ENCODE measurements around the gene INPP5D. TPM values are rescaled to one million over a fixed set of nuclear protein-coding genes. Genes with fewer than 3 reads are reported as not detected.

The INPP5D gene
- polyA plus RNA-seq, 1 donor (not counting 4 experiments of a cell fraction or from before 2014, with no cell fraction given) = 7.5 TPM

DNA sequence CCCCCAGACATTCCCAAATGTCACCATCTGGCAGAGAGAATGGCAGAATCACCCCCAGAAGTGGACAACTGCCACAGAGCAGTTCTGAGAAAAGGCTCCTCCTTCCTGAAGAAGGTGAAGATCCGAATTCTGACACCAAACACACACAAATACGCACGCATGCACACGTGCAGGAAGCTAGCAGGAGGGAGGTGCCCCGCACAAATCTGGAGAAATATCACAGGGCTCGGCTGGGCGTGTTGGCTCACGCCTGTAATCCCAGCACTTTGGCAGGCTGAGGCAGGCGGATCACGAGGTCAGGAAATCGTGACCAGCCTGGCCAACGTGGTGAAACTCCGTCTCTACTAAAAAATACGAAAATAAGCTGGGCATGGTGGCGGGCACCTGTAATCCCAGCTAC, 152.9 kb downstream of the INPP5D start:
- Histone ChIP-seq H3K9me3 (ENCODE audit: control insufficient read depth, low read depth, low read length) (peaks cover 5% of the 10 kb centered on the region), H3K9me1 (ENCODE audit: control insufficient read depth, extremely low read depth, insufficient read depth, low read length) (no peaks in the 10 kb centered on the region), H3K4me2 (ENCODE audit: control insufficient read depth, extremely low read depth, insufficient read depth, low read depth, low read length) (no peak overlapping the region), H3K4me3 (ENCODE audit: control insufficient read depth in 2 of 3, extremely low read depth in 1 of 3, insufficient read depth in 2 of 3, low read depth in 1 of 3, low read length in 3 of 3) (no peak overlapping the region), H4K20me1 (ENCODE audit: control insufficient read depth, extremely low read depth, insufficient read depth, low read length) (no peaks in the 10 kb centered on the region), H3K4me1 (ENCODE audit: control insufficient read depth, extremely low read depth, insufficient read depth, low read length) (peaks cover 41% of the 10 kb centered on the region), H3K36me3 (ENCODE audit: control insufficient read depth in 2 of 2, extremely low read depth in 1 of 2, insufficient read depth in 2 of 2, low read length in 2 of 2) (no peaks in the 10 kb centered on the region), H2AFZ (ENCODE audit: control insufficient read depth, low read length) (no peak overlapping the region), H3K27ac (ENCODE audit: control insufficient read depth, insufficient read depth, low read length) (no peak overlapping the region), H3K9ac (ENCODE audit: control insufficient read depth, extremely low read depth, insufficient read depth, low read length) (no peak overlapping the region), H3K79me2 (ENCODE audit: control insufficient read depth, insufficient read depth, low read length) (no peaks in the 10 kb centered on the region), H3K27me3 (ENCODE audit: control insufficient read depth, extremely low read depth, insufficient read depth, low read length) (peaks cover 8% of the 10 kb centered on the region)
- no peak for DNase-seq (ENCODE audit: low read depth, low spot score)
- dilution Hi-C loops (cut with MboI; ENCODE audit: extremely low pct_ligation_motif_present, low sequenced_read_pairs) = no loop called here
- no peak for FAIRE-seq
- no peak for TF ChIP-seq EZH2 (IDR thresholded peaks at IDR 0.05; ENCODE audit: low read length)
- TF ChIP-seq, protein P1, sequence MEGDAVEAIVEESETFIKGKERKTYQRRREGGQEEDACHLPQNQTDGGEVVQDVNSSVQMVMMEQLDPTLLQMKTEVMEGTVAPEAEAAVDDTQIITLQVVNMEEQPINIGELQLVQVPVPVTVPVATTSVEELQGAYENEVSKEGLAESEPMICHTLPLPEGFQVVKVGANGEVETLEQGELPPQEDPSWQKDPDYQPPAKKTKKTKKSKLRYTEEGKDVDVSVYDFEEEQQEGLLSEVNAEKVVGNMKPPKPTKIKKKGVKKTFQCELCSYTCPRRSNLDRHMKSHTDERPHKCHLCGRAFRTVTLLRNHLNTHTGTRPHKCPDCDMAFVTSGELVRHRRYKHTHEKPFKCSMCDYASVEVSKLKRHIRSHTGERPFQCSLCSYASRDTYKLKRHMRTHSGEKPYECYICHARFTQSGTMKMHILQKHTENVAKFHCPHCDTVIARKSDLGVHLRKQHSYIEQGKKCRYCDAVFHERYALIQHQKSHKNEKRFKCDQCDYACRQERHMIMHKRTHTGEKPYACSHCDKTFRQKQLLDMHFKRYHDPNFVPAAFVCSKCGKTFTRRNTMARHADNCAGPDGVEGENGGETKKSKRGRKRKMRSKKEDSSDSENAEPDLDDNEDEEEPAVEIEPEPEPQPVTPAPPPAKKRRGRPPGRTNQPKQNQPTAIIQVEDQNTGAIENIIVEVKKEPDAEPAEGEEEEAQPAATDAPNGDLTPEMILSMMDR (optimal IDR thresholded peaks at IDR 0.05 in 1 of 3, IDR thresholded peaks at IDR 0.05 in 1 of 3, conservative IDR thresholded peaks at IDR 0.05 in 1 of 3; ENCODE audit: extremely low read depth in 1 of 3, insufficient read depth in 2 of 3, low read length in 3 of 3) = no peak

- no peak overlapping the region for H3K9ac ChIP-seq (ENCODE audit: control insufficient read depth, extremely low read depth, insufficient read depth, low read length)
- H3K9me3 ChIP-seq (ENCODE audit: control insufficient read depth, low read depth, low read length) = peaks cover 5% of the 10 kb centered on the region
- peaks cover 8% of the 10 kb centered on the region for H3K27me3 ChIP-seq (ENCODE audit: control insufficient read depth, extremely low read depth, insufficient read depth, low read length)
- no peak for DNase-seq (ENCODE audit: low read depth, low spot score)
- TF ChIP-seq EZH2 (IDR thresholded peaks at IDR 0.05; ENCODE audit: low read length) = no peak
- TF ChIP-seq, protein P1 (optimal IDR thresholded peaks at IDR 0.05 in 1 of 3, IDR thresholded peaks at IDR 0.05 in 1 of 3, conservative IDR thresholded peaks at IDR 0.05 in 1 of 3; ENCODE audit: extremely low read depth in 1 of 3, insufficient read depth in 2 of 3, low read length in 3 of 3) = no peak
- H3K4me3 ChIP-seq (ENCODE audit: control insufficient read depth in 2 of 3, extremely low read depth in 1 of 3, insufficient read depth in 2 of 3, low read depth in 1 of 3, low read length in 3 of 3) = no peak overlapping the region
- H3K4me2 ChIP-seq (ENCODE audit: control insufficient read depth, extremely low read depth, insufficient read depth, low read depth, low read length) = no peak overlapping the region
- dilution Hi-C loops (cut with MboI; ENCODE audit: extremely low pct_ligation_motif_present, low sequenced_read_pairs) = no loop called here
- H3K9me1 ChIP-seq (ENCODE audit: control insufficient read depth, extremely low read depth, insufficient read depth, low read length) = no peaks in the 10 kb centered on the region
- peaks cover 32% of the 10 kb centered on the region for H3K4me1 ChIP-seq (ENCODE audit: control insufficient read depth, extremely low read depth, insufficient read depth, low read length)
- no peaks in the 10 kb centered on the region for H3K36me3 ChIP-seq (ENCODE audit: control insufficient read depth in 2 of 2, extremely low read depth in 1 of 2, insufficient read depth in 2 of 2, low read length in 2 of 2)
- H3K79me2 ChIP-seq (ENCODE audit: control insufficient read depth, insufficient read depth, low read length) = no peaks in the 10 kb centered on the region
- no peak overlapping the region for H3K27ac ChIP-seq (ENCODE audit: control insufficient read depth, insufficient read depth, low read length)
- no peak overlapping the region for H2AFZ ChIP-seq (ENCODE audit: control insufficient read depth, low read length)
- no peak for FAIRE-seq
- H4K20me1 ChIP-seq (ENCODE audit: control insufficient read depth, extremely low read depth, insufficient read depth, low read length) = no peaks in the 10 kb centered on the region
Measured at GRCh38 chr2:233213975-233214374, 153.8 kb downstream of the INPP5D start.
